ENCODE measurements around the gene RALA.

- no peak for TF ChIP-seq CTCF (conservative IDR thresholded peaks at IDR 0.05)
- TF ChIP-seq EZH2 (IDR thresholded peaks at IDR 0.05; ENCODE audit: low read depth): no peak
These were observed 44.1 kb downstream of the RALA start for GRCh38 chr7:39667341-39667923.
